Fibroblast of pulmonary artery (primary cell): Measurements from ENCODE around the gene NCK2.

Experiments
- DNase-seq: peaks from one replicate; pipeline ENCODE4 v3.0.0-alpha.2; 2010; ENCODE audit warnings: low read depth
- H3K4me3 ChIP-seq: replicated peaks from 2 replicates; pipeline ENCODE4 v1.5.1; 2011; ENCODE audit warnings: low read depth, mild to moderate bottlenecking, control low read depth, low read length, moderate library complexity
- TF ChIP-seq, protein P1 (sequence below): IDR thresholded peaks from 2 replicates; pipeline ENCODE4 v1.5.1; 2011; ENCODE audit warnings: mild to moderate bottlenecking, control low read depth, low read length, inconsistent platforms; ENCODE audit errors: missing control alignments

Gene NCK2

DNA sequence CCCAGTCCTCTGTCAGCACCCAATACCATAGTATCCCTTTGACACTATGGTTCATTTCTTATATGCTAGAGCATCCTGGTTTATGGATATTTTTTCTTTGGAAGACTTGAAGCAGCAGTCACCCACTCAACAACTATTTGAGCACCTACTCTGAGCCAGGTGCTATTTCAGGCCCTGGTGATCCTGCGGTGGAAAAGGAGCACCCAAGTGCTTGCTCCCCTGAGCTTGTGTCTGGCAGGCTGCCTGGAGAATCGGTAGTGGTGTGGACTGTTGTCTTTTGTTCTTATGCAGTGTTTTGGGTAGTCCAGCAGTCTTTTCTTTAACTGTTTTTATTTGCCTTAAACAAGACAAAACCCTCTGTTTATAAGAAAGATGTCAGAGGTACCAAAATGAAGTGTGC lies 28.9 kb downstream of the NCK2 start:
- TF ChIP-seq, protein P1, sequence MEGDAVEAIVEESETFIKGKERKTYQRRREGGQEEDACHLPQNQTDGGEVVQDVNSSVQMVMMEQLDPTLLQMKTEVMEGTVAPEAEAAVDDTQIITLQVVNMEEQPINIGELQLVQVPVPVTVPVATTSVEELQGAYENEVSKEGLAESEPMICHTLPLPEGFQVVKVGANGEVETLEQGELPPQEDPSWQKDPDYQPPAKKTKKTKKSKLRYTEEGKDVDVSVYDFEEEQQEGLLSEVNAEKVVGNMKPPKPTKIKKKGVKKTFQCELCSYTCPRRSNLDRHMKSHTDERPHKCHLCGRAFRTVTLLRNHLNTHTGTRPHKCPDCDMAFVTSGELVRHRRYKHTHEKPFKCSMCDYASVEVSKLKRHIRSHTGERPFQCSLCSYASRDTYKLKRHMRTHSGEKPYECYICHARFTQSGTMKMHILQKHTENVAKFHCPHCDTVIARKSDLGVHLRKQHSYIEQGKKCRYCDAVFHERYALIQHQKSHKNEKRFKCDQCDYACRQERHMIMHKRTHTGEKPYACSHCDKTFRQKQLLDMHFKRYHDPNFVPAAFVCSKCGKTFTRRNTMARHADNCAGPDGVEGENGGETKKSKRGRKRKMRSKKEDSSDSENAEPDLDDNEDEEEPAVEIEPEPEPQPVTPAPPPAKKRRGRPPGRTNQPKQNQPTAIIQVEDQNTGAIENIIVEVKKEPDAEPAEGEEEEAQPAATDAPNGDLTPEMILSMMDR, result no peak
- no peak overlapping the region for H3K4me3 ChIP-seq
- no peak for DNase-seq

DNA sequence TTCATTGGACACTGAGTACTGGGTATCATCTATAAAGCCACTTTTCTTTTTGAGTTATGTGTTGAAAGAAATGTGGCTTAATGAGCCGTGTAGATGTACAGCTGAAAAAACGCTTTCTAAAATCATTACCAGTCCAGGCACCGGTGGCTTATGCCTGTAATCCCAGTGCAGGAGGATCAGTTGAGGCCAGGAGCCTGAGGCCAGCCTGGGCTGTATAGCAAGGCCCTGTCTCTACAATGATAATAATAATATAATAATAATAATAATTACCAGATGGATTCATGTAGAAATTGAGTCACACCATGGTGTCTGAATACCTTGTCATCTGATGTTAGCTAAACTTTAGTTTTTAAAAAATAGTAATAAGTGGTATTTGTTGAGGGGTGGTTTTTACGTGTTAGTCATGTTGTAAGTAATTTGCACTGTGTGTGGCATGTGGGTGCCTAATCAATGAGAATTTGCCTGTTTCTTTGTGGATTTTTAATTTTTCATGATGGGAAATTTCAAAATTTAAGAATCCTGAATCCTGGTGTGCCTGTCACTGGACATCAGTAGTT lies 30.1 kb downstream of the NCK2 start:
- H3K4me3 ChIP-seq, result no peak overlapping the region
- DNase-seq, result no peak
- TF ChIP-seq, protein P1, result no peak

DNA sequence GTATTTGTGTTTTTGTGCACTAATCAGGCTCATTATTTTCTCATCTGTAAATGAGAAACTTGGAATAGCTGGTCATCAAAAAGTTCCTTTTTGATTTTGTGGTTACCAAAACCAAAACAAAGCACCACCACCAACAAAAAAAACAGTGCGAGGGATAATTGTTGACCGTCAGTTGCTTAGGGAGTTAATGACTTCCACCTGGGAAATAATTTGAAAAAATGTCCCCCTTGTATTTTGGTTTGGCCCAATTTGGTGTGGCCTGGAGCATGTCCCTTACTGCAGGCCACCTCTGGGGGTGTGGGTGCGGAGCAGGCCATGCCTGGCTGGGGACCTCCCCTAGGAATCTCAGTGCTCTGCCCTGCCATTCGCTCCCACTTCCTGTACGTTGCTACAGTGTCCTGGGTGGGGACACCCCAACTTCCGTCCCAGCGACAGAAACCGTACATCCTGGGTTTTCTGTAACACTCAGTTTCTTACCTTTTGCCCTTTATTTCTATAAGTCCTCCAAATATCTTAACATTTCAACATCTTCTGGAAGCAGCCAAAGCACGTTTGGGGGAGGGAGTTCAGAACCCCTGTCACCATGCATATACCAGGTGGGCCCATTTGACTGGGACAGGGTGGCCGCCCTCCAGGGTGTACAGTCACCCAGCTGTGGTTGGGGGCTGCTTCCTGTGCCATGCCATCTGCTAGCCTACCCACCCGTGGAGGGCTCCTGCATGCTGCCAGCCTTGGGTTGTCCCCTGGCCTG lies 31.3 kb downstream of the NCK2 start:
- TF ChIP-seq, protein P1, result no peak
- DNase-seq, result no peak

DNA sequence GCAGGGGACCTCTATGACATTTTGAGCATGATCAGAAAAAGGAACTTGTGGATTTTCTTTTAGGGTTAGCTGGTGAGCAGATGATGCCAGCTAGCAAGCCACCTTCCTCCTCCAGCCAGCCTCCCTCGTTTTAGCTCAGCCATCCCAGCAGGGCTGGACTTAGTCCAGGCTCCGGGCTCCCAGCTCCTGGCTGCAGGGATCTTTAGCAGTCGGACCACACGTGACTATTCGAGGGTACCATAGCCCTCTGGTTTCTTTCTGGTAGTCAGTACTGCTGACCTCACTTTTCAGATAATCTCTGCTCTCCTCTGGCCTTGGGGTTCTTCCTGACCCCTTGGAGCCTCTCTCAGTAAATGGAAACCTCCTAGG lies 31.8 kb downstream of the NCK2 start:
- no peak overlapping the region for H3K4me3 ChIP-seq
- TF ChIP-seq, protein P1, result no peak
- no peak for DNase-seq

More for the DNA sequence above, 31.3 kb downstream of the NCK2 start:
- no peak overlapping the region for H3K4me3 ChIP-seq

DNA sequence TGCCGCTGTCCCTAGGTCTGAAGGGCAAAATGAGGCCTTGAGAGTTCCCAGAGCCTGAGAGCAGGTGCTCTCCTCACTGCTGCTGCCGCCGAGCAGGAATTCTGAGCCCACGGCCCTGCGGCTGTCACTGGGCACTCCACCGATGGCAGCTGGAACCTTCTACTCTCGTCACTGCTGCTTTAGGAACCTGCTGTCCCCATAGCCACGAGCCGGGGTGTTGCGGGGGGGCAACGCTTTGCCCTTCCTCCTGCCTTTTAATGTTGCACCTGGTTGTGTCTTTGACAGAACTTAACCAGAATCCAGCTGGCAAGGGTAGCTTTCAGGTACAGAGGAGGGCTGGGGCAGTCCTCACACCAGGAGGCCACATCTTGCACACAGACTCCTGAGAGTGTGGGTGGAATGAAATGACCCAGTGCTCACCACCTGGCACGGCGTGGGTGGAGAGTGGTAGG lies 32.3 kb downstream of the NCK2 start:
- H3K4me3 ChIP-seq, result no peak overlapping the region
- DNase-seq, result no peak
- TF ChIP-seq, protein P1, result no peak

DNA sequence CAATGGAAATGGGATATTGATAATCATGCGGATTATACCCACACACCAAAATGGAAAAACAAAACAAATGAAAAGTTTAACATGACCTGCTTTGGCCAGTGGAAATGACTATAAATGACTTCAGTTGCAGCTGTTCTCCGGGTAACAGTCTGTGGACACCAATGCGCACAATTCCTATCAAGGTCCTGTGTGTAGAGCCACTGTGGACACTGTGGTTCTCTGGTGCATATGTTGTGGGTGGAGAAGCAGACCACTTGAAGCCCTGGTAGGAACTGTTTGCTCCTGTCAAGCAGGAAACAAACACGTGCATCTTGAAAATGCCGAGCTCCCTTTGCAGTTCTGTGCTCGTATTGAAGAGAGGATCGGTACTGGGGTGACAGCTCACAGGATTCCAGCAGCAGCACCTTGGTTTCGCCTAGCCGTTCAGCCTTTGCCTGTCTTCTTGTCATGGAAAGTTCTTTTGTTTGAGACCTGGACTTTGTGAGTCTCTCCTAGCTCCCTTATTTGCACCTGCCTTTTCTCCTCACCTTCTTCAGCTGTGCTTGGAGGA lies 32.9 kb downstream of the NCK2 start:
- H3K4me3 ChIP-seq, result no peak overlapping the region
- no peak for DNase-seq
- TF ChIP-seq, protein P1, result no peak

DNA sequence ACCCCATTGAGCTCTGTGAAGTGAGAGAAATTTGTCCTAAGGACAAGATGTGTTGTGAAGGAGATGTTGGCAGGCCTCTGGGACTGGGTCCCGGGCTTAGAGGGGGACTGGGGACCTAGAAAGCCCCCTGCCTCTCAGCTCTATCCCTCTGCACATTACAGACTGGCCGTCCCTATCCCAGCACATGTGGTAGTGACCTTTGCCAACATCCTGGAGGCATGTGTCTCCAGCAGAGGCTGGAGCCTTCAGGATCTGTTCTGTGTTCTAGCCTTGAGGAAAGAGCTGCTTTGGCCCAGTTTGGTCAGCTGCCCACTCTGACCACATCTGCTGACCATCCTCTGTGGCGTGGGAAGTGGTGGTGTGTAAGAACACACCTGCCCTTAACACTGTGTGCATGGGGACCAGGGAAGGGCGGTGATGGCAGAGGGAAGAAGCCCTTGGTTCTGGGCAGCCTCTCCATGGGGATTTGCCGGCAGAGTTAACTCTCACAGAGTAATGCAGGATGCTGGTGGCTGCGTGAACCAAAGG lies 33.4 kb downstream of the NCK2 start:
- H3K4me3 ChIP-seq, result no peak overlapping the region
- TF ChIP-seq, protein P1, result no peak
- no peak for DNase-seq
